Right hindlimb (tissue), 1 donor: ENCODE data around the gene SPRR2F.
A peak's percentile ranks its signal among the peaks of the same experiment; 100 is the strongest.
"Not testable (repeated sequence)": the region's sequence is repeated elsewhere in the genome, so short reads cannot be mapped to it uniquely, and the experiment has no call there.

Experiments used
- DNase-seq: peaks from one replicate; pipeline ENCODE4 v3.0.0-alpha.2; 2018

Gene SPRR2F

DNA sequence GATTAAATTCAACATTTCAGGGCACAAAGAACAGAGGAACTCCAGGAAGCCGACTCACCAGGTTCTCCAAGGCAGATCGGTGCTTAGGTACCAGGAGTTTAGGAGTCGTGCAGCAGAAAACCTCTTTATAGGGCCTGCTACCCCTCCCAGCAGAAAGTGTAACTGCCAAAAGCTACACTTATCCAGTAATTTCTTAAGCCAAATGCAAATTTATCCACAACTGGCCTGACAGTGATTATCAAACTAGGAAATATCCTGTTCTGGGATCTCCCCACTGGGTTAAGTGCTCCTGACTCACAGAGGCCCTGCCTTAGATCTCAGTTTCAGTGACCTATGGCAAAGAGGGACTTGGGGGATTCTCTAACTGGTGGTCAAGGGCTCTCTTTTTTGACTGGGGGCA lies at the start of gene SPRR2F:
Gene SPRR2F (minus strand): TSS at position 101 of the 400 bp plus-strand sequence. CDS start 783 bp downstream, outside the sequence.
- no peak for DNase-seq

GRCh38 chr1:153155541-153155940 lies 42.2 kb upstream of the SPRR2F start:
- DNase-seq: no peak

- no peak for DNase-seq
Measured at GRCh38 chr1:153152481-153152880, 39.2 kb upstream of the SPRR2F start.

- no peak for DNase-seq
Measured at GRCh38 chr1:153150846-153151245, 37.5 kb upstream of the SPRR2F start, which contains the start of gene SPRR2G. SPRR2G (minus strand) TSS chr1:153150890; CDS start chr1:153150110, 780 bp downstream.

DNA sequence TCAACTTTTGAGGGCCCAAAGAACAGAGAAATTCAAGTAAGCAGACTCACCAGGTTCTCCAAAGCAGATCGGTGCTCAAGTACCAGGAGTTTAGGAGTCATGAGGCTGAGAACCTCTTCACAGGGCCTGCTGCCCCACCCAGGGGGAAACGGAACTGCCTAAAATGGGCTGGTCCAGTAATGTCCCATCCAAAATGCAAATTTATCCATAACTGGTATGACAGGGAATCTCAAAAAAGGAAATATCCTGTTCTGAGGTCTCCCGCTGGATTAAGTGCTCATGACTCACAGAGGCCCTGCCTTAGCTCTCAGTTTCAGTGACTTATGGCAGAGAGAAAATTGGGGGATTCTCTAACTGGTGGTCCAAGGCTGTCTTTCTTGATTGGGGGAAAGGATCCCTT lies 28.1 kb upstream of the SPRR2F start:
- DNase-seq: no peak

DNA sequence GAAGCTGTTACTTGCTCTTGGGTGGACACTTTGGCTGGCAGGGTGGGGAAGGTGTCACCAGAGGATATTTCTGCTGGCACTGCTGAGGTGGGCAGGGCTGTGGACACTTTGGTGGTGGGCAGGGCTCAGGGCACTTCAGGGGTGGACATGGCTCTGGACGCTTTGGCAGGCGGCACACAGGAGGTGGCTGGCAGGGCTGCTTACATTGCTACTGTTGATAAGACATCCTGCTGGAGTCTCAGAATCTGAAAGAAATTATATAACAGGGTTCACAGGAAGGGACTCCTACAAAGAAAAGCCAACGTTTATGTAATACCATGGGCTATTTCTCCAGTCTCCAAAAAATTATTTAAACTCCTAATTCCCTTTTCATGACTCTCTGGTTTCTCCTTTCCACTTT lies 27.2 kb upstream of the SPRR2F start:
- no peak for DNase-seq

GRCh38 chr1:153133743-153134142 lies 20.4 kb upstream of the SPRR2F start:
- no peak for DNase-seq

- DNase-seq: no peak
Measured at GRCh38 chr1:153133267-153133666, 20.0 kb upstream of the SPRR2F start.

DNA sequence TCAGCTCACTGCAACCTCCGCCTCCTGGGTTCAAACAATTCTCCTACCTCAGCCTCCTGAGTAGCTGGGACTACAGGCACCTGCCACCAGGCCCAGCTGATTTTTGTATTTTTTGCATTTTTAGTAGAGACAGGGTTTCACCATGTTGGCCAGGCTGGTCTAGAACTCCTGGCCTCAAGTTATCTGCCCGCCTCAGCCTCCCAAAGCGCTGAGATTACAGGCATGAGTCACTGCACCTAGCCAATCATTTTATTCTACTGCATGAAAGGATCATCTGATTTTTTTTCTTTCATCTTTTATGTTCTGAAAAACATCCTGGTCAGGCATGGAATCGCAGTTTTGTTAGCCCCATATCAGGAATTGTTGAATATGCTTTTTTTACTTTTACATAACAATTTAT lies 15.4 kb upstream of the SPRR2F start:
- DNase-seq: not testable (repeated sequence)

DNA sequence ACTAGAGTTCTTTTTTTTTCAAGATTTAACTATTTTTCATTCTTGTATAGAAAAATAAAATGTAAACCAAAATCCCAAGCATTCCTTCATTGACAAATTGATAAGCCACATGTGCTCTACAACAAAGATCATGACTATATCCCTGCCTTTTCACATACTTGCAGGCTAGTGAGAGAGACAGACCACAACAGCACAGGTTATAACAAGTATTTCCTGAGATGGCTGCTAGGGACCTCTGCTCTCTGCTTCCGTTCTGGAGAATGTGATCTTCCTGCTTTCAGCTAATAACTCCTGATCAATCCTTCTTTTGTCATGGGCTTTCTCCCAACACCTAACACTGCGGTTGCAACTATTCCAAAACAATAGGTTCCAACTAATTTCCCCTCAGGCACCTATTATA lies 14.0 kb upstream of the SPRR2F start:
- no peak for DNase-seq

DNA sequence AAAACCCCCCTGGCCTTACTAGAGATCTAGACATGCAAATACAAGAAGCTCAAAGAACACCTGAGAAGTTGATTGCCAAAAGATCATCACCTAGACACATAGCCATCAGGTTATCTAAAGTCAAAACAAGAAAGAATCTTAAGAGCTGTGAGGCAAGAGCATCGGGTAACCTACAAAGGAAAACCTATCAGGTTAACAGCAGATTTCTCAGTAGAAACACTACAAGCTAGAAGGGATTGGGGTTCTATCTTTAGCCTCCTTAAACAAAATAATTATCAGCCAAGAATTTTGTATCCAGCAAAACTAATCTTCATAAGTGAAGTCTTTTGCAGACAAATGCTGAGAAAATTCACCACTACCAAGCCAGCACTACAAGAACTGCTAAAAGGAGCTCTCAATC lies 12.2 kb upstream of the SPRR2F start:
- DNase-seq: no peak

- not testable (repeated sequence) for DNase-seq
Measured at GRCh38 chr1:153123793-153124192, 10.5 kb upstream of the SPRR2F start.

GRCh38 chr1:153122831-153123421 lies 9.6 kb upstream of the SPRR2F start:
- peak; percentile 27 for DNase-seq

DNA sequence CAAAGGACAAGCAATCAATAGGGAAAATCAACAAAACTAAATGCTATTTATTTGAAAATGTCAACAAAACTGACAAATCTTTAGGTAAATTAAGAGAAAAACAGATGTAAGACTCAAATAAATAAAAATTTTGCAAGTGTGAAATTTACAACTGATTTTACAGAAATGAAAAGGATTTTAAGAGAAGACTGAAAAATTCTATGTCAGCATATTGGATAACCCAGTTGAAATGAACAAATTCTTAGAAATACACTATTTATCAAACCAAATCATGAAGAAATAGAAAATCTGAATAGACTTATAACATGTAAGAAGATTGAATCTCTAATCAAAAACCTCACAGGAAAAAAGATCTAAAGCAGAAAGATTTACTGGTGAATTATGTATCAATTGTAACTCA lies 7.6 kb upstream of the SPRR2F start:
- DNase-seq: no peak

DNA sequence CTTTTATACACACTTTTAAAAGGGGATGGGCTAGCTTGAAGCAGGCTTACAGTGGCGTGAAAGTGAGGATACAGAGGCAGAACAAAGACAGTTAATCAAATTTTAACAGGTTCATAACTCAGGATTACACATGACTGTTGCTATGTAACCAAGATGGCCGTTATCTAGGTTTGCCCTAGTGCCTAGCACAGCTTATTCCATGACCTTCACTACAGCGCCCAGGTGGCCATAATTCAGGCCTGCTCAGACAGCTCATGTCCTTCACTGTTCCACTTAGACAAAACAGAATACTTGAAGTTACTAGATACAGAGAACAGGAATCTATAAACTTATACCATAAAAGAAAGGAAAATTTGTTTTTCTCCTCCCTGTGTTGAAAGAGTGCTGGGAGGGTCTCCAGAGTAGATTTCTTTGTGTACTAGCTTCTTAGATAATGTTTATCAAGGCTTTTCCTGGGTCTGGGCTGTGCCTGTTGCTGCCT lies 6.2 kb upstream of the SPRR2F start:
- no peak for DNase-seq

GRCh38 chr1:153115264-153115663 lies 1.9 kb upstream of the SPRR2F start:
- not testable (repeated sequence) for DNase-seq

GRCh38 chr1:153112454-153112853 lies 862 bp downstream of the SPRR2F start:
- not testable (repeated sequence) for DNase-seq

DNA sequence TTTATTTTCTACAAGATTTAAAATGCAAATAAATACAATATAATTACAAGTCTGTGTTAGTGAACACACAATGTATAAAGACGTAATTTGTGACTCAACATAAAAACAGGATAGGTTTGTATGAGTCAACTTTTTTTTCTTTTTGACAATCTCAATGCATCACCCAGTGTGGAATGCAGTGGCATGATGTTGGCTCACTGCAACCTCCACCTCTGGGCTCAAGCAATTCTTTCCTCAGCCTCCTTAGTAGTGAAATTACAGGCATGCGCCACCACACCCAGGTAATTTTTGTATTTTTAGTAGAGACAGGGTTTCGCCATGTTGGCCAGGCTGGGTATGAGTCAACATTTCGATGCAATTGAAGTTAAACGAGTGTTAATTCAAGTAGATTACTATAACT lies 13.1 kb downstream of the SPRR2F start:
- DNase-seq: no peak

- no peak for DNase-seq
Measured at GRCh38 chr1:153099461-153100045, 13.8 kb downstream of the SPRR2F start.

- no peak for DNase-seq
Measured at GRCh38 chr1:153095764-153096163, 17.6 kb downstream of the SPRR2F start.

DNA sequence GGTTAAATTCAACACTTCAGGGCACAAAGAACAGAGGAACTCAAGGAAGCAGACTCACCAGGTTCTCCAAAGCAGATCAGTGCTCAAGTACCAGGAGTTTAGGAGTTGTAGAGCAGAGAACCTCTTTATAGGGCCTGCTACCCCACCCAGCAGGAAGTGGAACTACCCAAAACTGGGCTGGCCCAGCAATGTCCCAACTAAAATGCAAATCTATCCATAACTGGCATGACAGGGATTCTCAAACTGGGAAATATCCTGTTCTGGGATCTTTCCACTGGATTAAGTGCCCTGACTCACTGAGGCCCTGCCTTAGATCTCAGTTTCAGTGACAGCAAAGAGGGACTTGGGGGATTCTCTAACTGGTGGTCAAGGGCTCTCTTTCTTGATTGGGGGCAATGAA lies 18.9 kb downstream of the SPRR2F start, which contains the start of gene SPRR2E:
Gene SPRR2E (minus strand): TSS at position 101 of the 400 bp plus-strand sequence. CDS start 775 bp downstream, outside the sequence.
- DNase-seq: no peak

DNA sequence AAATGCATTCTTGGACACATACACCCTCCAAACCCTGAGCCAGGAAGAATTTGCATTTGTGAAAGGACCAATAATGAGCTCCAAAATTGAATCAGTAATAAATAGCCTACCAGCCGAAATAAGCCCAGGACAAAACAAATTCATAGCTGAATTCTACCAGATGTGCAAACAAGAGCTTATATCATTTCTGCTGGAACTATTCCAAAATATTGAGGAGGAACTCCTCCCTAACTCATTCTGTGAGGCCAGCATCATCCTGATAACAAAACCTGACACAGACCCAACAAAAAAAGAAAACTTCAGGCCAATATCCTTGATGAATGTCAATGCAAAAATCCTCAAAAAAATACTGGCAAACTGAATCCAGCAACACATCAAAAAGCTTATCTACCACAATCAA lies 25.7 kb downstream of the SPRR2F start:
- DNase-seq: no peak

DNA sequence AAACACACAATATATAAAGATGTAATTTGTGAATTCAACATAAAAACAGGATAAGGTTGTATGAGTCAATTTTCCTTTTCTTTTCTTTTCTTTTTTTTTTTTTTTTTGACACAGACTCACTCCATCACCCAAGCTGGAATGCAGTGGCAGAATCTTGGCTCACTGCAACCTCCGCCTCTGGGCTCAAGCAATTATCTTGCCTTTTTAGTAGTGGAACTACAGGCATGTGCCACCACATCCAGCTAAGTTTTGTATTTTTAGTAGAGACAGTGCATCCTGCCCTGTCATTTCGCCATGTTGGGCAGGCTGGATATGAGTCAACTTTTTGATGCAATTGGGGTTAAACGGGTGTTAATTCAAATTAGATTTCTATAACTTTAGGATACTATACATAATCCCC lies 31.6 kb downstream of the SPRR2F start:
- no peak for DNase-seq
